Neural cell (in vitro differentiated cells): ENCODE data around the gene KRTAP5-10. TPM values are rescaled to one million over a fixed set of nuclear protein-coding genes. Genes with fewer than 3 reads are reported as not detected.

Source experiments
- H2AFZ ChIP-seq: fragments of 200-600, 300-800 bp; sonication (generic), shearing (Covaris generic); 2 replicates; pipeline ENCODE4 v1.6.0; 2014; ENCODE audit warnings: low read depth, mild to moderate bottlenecking, antibody characterized with exemption, low read length, moderate library complexity
- H3F3A ChIP-seq: fragments of 200-600 bp; shearing (Covaris generic); 2 replicates; pipeline ENCODE4 v1.6.1; 2016; ENCODE audit warnings: mild to moderate bottlenecking, moderate library complexity, mixed read lengths, antibody characterized with exemption, low read length; ENCODE audit not compliant: insufficient read depth, poor library complexity, severe bottlenecking
- H3K27ac ChIP-seq: fragments of 200-600, 300-800 bp; sonication (generic), shearing (Covaris generic); 2 replicates; pipeline ENCODE4 v1.5.1; 2014; ENCODE audit warnings: mild to moderate bottlenecking, low read length, moderate library complexity
- H3K27me3 ChIP-seq: fragments of 300-800, 200-600 bp; sonication (generic), shearing (Covaris generic); 2 replicates; pipeline ENCODE4 v1.6.0; 2014; ENCODE audit warnings: mild to moderate bottlenecking, low read depth, low read length, moderate library complexity; ENCODE audit not compliant: insufficient read depth
- H3K36me3 ChIP-seq: fragments of 300-800, 200-600 bp; sonication (generic), shearing (Covaris generic); 2 replicates; pipeline ENCODE4 v1.5.1; 2014; ENCODE audit warnings: mild to moderate bottlenecking, antibody characterized with exemption, low read length, moderate library complexity; ENCODE audit not compliant: insufficient read depth
- H3K4me2 ChIP-seq: fragments of 300-800, 200-600 bp; sonication (generic), shearing (Covaris generic); 2 replicates; pipeline ENCODE4 v1.6.0; 2014; ENCODE audit warnings: mild to moderate bottlenecking, low read length
- H3K4me3 ChIP-seq: fragments of 300-800, 200-600 bp; sonication (generic), shearing (Covaris generic); 2 replicates; pipeline ENCODE4 v1.5.1; 2014; ENCODE audit warnings: mild to moderate bottlenecking, low read length, moderate library complexity
- H3K79me2 ChIP-seq: fragments of 200-600 bp; shearing (Covaris generic); replicated peaks from 2 replicates; pipeline ENCODE4 v1.6.0; 2014; ENCODE audit warnings: mild to moderate bottlenecking, low read length, moderate library complexity; ENCODE audit not compliant: insufficient read depth
- H3K9ac ChIP-seq: fragments of 300-800, 200-600 bp; sonication (generic), shearing (Covaris generic); 2 replicates; pipeline ENCODE4 v1.6.1; 2016; ENCODE audit warnings: mild to moderate bottlenecking, low read length, mixed read lengths
- H3K9me2 ChIP-seq: fragments of 200-600 bp; shearing (Covaris generic); 2 replicates; pipeline ENCODE4 v1.6.1; 2016; ENCODE audit warnings: mild to moderate bottlenecking, low read length, mixed read lengths; ENCODE audit not compliant: insufficient read depth
- H3K9me3 ChIP-seq: fragments of 200-600, 300-800 bp; sonication (generic), shearing (Covaris generic); 2 replicates; pipeline ENCODE4 v1.6.1; 2016; ENCODE audit warnings: mild to moderate bottlenecking, mixed run types, low read length, moderate library complexity, mixed read lengths
- H4K20me1 ChIP-seq: fragments of 200-600 bp; shearing (Covaris generic); 2 replicates; pipeline ENCODE4 v1.6.1; 2016; ENCODE audit warnings: mild to moderate bottlenecking, mixed run types; ENCODE audit not compliant: insufficient read depth
- CTCF ChIP-seq: fragments of 450-650 bp; IDR thresholded peaks from 2 replicates; pipeline ENCODE4 v1.5.1; 2014; ENCODE audit warnings: antibody characterized with exemption, mild to moderate bottlenecking, moderate library complexity; ENCODE audit not compliant: poor library complexity, severe bottlenecking
- EP300 ChIP-seq: fragments of 450-650 bp; conservative IDR thresholded peaks from 2 replicates; pipeline ENCODE4 v1.6.1; 2014; ENCODE audit warnings: antibody characterized with exemption, mild to moderate bottlenecking, moderate library complexity; ENCODE audit not compliant: poor library complexity, severe bottlenecking
- EZH2 ChIP-seq: fragments of 200-600, 300-800 bp; shearing (Covaris generic), sonication (generic); IDR thresholded peaks from 2 replicates; pipeline ENCODE4 v1.6.1; 2014; ENCODE audit warnings: antibody characterized with exemption, low read length, borderline replicate concordance, mild to moderate bottlenecking; ENCODE audit not compliant: insufficient read depth, poor library complexity, severe bottlenecking
- MXI1 ChIP-seq: fragments of 450-650 bp; conservative IDR thresholded peaks from 2 replicates; pipeline ENCODE4 v1.6.1; 2014; ENCODE audit warnings: antibody characterized with exemption, mild to moderate bottlenecking; ENCODE audit not compliant: poor library complexity, severe bottlenecking
- POLR2AphosphoS5 ChIP-seq: IDR thresholded peaks from 2 replicates; pipeline ENCODE4 v1.6.1; 2012
- RAD21 ChIP-seq: fragments of 450-650 bp; conservative IDR thresholded peaks from 2 replicates; pipeline ENCODE4 v1.6.1; 2014; ENCODE audit warnings: antibody characterized with exemption, mild to moderate bottlenecking, moderate library complexity
- REST ChIP-seq: IDR thresholded peaks from 2 replicates; pipeline ENCODE4 v1.6.1; 2012; ENCODE audit warnings: borderline replicate concordance
- SMC3 ChIP-seq: fragments of 450-650 bp; conservative IDR thresholded peaks from 2 replicates; pipeline ENCODE4 v1.6.1; 2014; ENCODE audit warnings: antibody characterized with exemption, mild to moderate bottlenecking, moderate library complexity; ENCODE audit not compliant: poor library complexity
- TAF1 ChIP-seq: IDR thresholded peaks from 2 replicates; pipeline ENCODE4 v1.6.1; 2012; ENCODE audit warnings: low read depth
- polyA plus RNA-seq: library from polyadenylated mRNA; depleted of rRNA; stranded (reverse); fragments of >200 nt; gene quantifications from 2 replicates; pipeline ENCODE4 v1.2.3, GENCODE V29; 2014

The KRTAP5-10 gene
- polyA plus RNA-seq, 1 donor from 2014 or later, result not detected

GRCh38 chr11:71548716-71549151, 16.6 kb upstream of the KRTAP5-10 start:
- Histone ChIP-seq H3F3A (no peaks in the 10 kb centered on the region), H3K27ac (no peak overlapping the region), H3K9me2 (no peaks in the 10 kb centered on the region), H3K4me3 (no peak overlapping the region), H3K79me2 (no peaks in the 10 kb centered on the region), H2AFZ (no peak overlapping the region), H3K27me3 (no peaks in the 10 kb centered on the region), H3K36me3 (no peaks in the 10 kb centered on the region), H4K20me1 (no peaks in the 10 kb centered on the region), H3K9me3 (no peaks in the 10 kb centered on the region), H3K4me2 (no peak overlapping the region), H3K9ac (no peak overlapping the region)
- TF ChIP-seq CTCF, result no peak
- no peak for TF ChIP-seq SMC3
- TF ChIP-seq MXI1, result no peak
- TF ChIP-seq TAF1, result no peak
- no peak for TF ChIP-seq EP300
- no peak for TF ChIP-seq POLR2AphosphoS5
- TF ChIP-seq EZH2, result no peak
- no peak for TF ChIP-seq RAD21
- no peak for TF ChIP-seq REST

- Histone ChIP-seq H3K36me3 (no peaks in the 10 kb centered on the region), H3K27ac (no peak overlapping the region), H3K79me2 (no peaks in the 10 kb centered on the region), H3K9ac (no peak overlapping the region), H3K27me3 (no peaks in the 10 kb centered on the region), H3K4me3 (no peak overlapping the region), H4K20me1 (no peaks in the 10 kb centered on the region), H3F3A (no peaks in the 10 kb centered on the region), H3K9me2 (no peaks in the 10 kb centered on the region), H3K4me2 (no peak overlapping the region), H3K9me3 (no peaks in the 10 kb centered on the region), H2AFZ (no peak overlapping the region)
- TF ChIP-seq CTCF (no peak), EZH2 (no peak), TAF1 (no peak), POLR2AphosphoS5 (no peak)
Observed at GRCh38 chr11:71551711-71552110, 13.7 kb upstream of the KRTAP5-10 start.
